ENCODE measurements around the gene HTR1A.

The HTR1A gene

GRCh38 chr5:63961598-63962161, 565 bp downstream of the HTR1A start:
- H3K4me3 ChIP-seq (ENCODE audit: low read depth, low read length): no peak overlapping the region
- TF ChIP-seq CTCF (IDR thresholded peaks at IDR 0.05; ENCODE audit: insufficient read depth, low read depth, low read length, missing control alignments): no peak
- no peak for DNase-seq (ENCODE audit: low read depth)

GRCh38 chr5:63961125-63961597, 1.1 kb downstream of the HTR1A start:
- DNase-seq (ENCODE audit: low read depth): no peak
- TF ChIP-seq CTCF (IDR thresholded peaks at IDR 0.05; ENCODE audit: insufficient read depth, low read depth, low read length, missing control alignments): no peak
- no peak overlapping the region for H3K4me3 ChIP-seq (ENCODE audit: low read depth, low read length)

- DNase-seq (ENCODE audit: low read depth): no peak
- no peak for TF ChIP-seq CTCF (IDR thresholded peaks at IDR 0.05; ENCODE audit: insufficient read depth, low read depth, low read length, missing control alignments)
- H3K4me3 ChIP-seq (ENCODE audit: low read depth, low read length): no peak overlapping the region
Measured at GRCh38 chr5:63960646-63961045, 1.6 kb downstream of the HTR1A start.

GRCh38 chr5:63959177-63959982, 2.9 kb downstream of the HTR1A start:
- DNase-seq (ENCODE audit: low read depth): no peak
- TF ChIP-seq CTCF (IDR thresholded peaks at IDR 0.05; ENCODE audit: insufficient read depth, low read depth, low read length, missing control alignments): no peak
- no peak overlapping the region for H3K4me3 ChIP-seq (ENCODE audit: low read depth, low read length)

- no peak overlapping the region for H3K4me3 ChIP-seq (ENCODE audit: low read depth, low read length)
Measured at GRCh38 chr5:63958654-63959053, 3.6 kb downstream of the HTR1A start.

GRCh38 chr5:63957617-63958016, 4.6 kb downstream of the HTR1A start:
- TF ChIP-seq CTCF (IDR thresholded peaks at IDR 0.05; ENCODE audit: insufficient read depth, low read depth, low read length, missing control alignments): no peak
- DNase-seq (ENCODE audit: low read depth): no peak
- H3K4me3 ChIP-seq (ENCODE audit: low read depth, low read length): no peak overlapping the region

More at GRCh38 chr5:63958654-63959053, 3.6 kb downstream of the HTR1A start:
- no peak for TF ChIP-seq CTCF (IDR thresholded peaks at IDR 0.05; ENCODE audit: insufficient read depth, low read depth, low read length, missing control alignments)
- no peak for DNase-seq (ENCODE audit: low read depth)
